Dendritic cell treated with granulocyte-macrophage colony-stimulating factor and Interleukin-4, amounts not matched to agents 40 ng/mL and 50 ng/mL, for 4 days (primary cell): ENCODE measurements around the gene UNC93B1.
A peak's percentile ranks its signal among the peaks of the same experiment; 100 is the strongest.

Experiments
- H3K27ac Mint-ChIP-seq: one replicate; pipeline ENCODE4 v1.8.0; 2022; ENCODE audit warnings: mild to moderate bottlenecking, mixed read lengths
- H3K27me3 Mint-ChIP-seq: one replicate; pipeline ENCODE4 v1.8.0; 2022; ENCODE audit warnings: mild to moderate bottlenecking, mixed read lengths
- H3K36me3 Mint-ChIP-seq: one replicate; pipeline ENCODE4 v1.8.0; 2022; ENCODE audit warnings: low read depth, mixed read lengths
- H3K4me1 Mint-ChIP-seq: one replicate; pipeline ENCODE4 v1.8.0; 2022; ENCODE audit warnings: low read depth, mixed read lengths
- H3K4me3 Mint-ChIP-seq: one replicate; pipeline ENCODE4 v1.8.0; 2022; ENCODE audit warnings: mild to moderate bottlenecking, moderate library complexity, mixed read lengths
- H3K9me3 Mint-ChIP-seq: one replicate; pipeline ENCODE4 v1.8.0; 2022; ENCODE audit warnings: mixed read lengths
- intact Hi-C: fragments of 100-400 bp; cut with micrococcal nuclease; formaldehyde crosslinking; loops from one replicate; pipeline ENCODE4 v1.15.0; 2022

The UNC93B1 gene

DNA sequence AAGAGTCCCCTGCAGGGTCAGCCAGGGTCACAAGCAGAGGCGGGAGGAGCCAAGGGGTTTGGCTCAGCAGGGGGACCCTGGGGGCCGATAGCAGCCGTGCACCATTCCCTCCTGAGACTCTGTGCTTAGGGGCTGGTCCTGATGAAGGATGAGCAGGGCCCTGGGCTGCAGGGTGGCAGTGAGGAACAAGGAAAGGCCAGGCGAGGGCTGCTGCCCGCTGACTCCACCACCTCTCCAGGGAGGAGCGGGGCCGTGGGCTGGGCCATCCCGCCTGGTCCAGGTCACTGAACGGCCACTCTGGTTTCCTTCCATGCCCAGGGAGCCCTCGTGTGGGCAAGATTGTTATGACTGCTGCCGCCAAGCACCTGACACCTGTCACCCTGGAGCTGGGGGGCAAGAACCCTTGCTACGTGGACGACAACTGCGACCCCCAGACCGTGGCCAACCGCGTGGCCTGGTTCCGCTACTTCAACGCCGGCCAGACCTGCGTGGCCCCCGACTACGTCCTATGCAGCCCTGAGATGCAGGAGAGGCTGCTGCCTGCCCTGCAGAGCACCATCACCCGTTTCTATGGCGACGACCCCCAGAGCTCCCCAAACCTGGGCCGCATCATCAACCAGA lies 17.4 kb upstream of the UNC93B1 start:
- H3K4me1 Mint-ChIP-seq: peaks cover 20% of the 10 kb centered on the region
- no peaks in the 10 kb centered on the region for H3K27me3 Mint-ChIP-seq
- H3K4me3 Mint-ChIP-seq: no peak overlapping the region
- H3K36me3 Mint-ChIP-seq: peaks cover 100% of the 10 kb centered on the region
- H3K9me3 Mint-ChIP-seq: no peaks in the 10 kb centered on the region
- H3K27ac Mint-ChIP-seq: no peak overlapping the region
- intact Hi-C loops: no loop called here

DNA sequence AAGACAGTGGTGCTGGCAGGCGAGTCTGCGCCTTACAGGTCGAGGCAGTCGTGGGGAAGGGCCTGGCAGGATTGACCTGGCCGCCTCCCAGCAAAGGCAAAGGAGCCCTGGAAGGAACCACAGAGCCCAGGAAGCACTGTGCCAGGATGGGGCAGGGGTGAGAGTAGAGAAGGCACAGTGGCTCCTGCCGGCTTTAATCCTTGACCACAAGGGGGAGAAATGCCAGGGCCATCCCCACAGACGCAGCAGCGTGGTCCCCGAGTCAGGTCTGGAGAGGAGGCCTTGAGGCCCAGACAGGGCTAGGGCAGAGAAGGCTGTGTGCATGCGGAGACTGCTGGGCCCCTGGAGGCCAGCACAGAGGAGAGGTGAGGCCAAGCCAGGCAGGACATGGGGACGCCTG lies 16.7 kb upstream of the UNC93B1 start:
- peaks cover 100% of the 10 kb centered on the region for H3K36me3 Mint-ChIP-seq
- no peak overlapping the region for H3K4me3 Mint-ChIP-seq
- H3K4me1 Mint-ChIP-seq: peaks cover 24% of the 10 kb centered on the region
- no peaks in the 10 kb centered on the region for H3K9me3 Mint-ChIP-seq
- no peak overlapping the region for H3K27ac Mint-ChIP-seq
- H3K27me3 Mint-ChIP-seq: no peaks in the 10 kb centered on the region
- intact Hi-C loops: no loop called here

DNA sequence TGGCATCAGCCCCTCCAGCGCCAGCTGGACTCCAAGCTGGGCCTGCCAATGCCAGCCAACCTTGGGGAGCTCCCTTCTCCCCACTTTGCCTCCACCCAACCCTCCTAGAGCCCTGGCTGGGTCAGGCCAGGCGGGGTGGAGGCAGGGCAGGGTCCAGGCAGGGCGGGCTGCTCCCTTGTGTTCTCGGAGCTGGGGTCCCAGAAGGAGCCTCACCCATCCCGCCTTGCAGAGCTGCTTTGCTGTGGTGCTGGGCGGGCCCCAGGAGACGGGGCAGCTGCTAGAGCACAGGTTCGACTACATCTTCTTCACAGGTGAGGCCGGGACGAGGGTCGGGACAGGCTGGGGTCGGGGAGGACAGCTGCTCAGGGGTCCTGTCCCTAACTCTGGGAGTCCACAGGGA lies 15.6 kb upstream of the UNC93B1 start:
- H3K27me3 Mint-ChIP-seq: no peaks in the 10 kb centered on the region
- no peak overlapping the region for H3K4me3 Mint-ChIP-seq
- no peak overlapping the region for H3K27ac Mint-ChIP-seq
- H3K36me3 Mint-ChIP-seq: peaks cover 100% of the 10 kb centered on the region
- intact Hi-C loops: no loop called here
- H3K9me3 Mint-ChIP-seq: no peaks in the 10 kb centered on the region
- H3K4me1 Mint-ChIP-seq: peaks cover 35% of the 10 kb centered on the region

DNA sequence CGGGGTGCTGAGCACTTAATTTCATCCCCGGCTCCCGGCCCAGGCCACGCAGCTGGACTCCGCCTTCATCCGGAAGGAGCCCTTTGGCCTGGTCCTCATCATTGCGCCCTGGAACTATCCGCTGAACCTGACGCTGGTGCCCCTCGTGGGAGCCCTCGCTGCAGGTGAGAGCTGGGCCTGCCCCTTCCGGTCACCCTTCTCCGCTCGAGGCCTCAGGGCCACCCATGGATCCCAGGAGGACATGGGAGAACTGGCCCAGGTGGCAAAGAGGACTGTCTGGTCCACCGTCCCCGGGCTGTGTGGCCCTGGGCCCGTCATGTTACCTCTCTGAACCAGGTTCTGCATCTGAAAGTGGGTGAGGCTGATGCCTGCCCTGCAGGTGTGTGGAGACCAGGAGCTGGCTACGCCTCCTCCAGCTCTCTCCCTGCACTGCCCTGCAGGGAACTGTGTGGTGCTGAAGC lies 14.9 kb upstream of the UNC93B1 start:
- peaks cover 100% of the 10 kb centered on the region for H3K36me3 Mint-ChIP-seq
- no peak overlapping the region for H3K4me3 Mint-ChIP-seq
- intact Hi-C loops: no loop called here
- H3K9me3 Mint-ChIP-seq: no peaks in the 10 kb centered on the region
- no peaks in the 10 kb centered on the region for H3K27me3 Mint-ChIP-seq
- no peak overlapping the region for H3K27ac Mint-ChIP-seq
- H3K4me1 Mint-ChIP-seq: peaks cover 42% of the 10 kb centered on the region

DNA sequence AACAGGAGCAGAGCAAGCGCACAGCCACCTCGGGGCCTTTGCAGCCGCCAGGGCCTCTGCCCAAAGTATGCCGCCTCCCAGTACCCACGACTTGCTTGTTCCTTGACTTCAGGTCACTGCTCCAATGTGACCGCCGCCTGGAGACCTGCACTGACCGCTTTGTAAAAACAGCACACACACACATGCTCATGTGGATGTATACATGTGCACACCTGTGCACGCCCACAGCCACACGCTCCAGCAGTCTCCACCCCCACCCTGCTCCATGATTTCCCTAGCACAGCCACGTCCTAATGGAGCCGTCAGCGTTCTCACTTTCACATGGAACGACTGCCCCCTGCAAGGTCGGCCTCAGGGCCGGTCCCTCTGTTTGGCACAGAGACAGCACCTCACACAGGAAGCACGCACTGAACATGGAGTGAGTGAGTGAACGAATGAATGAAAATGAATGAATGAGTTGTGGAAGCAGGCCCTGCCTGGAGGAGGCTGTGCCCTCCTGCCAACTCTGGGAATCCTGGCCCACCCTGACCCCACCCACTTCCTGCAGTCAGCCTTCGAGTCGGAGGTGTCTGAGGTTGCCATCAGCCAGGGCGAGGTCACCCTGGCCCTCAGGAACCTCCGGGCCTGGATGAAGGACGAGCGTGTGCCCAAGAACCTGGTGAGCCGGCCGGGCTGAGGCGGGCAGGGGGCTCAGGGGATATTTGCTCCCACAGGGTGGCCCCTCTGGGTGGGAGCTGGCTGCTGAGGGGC lies 14.3 kb upstream of the UNC93B1 start:
- Mint-ChIP-seq H3K27me3 (no peaks in the 10 kb centered on the region), H3K9me3 (no peaks in the 10 kb centered on the region), H3K36me3 (peaks cover 100% of the 10 kb centered on the region), H3K27ac (no peak overlapping the region), H3K4me3 (no peak overlapping the region), H3K4me1 (peaks cover 48% of the 10 kb centered on the region)
- intact Hi-C loops: no loop called here

DNA sequence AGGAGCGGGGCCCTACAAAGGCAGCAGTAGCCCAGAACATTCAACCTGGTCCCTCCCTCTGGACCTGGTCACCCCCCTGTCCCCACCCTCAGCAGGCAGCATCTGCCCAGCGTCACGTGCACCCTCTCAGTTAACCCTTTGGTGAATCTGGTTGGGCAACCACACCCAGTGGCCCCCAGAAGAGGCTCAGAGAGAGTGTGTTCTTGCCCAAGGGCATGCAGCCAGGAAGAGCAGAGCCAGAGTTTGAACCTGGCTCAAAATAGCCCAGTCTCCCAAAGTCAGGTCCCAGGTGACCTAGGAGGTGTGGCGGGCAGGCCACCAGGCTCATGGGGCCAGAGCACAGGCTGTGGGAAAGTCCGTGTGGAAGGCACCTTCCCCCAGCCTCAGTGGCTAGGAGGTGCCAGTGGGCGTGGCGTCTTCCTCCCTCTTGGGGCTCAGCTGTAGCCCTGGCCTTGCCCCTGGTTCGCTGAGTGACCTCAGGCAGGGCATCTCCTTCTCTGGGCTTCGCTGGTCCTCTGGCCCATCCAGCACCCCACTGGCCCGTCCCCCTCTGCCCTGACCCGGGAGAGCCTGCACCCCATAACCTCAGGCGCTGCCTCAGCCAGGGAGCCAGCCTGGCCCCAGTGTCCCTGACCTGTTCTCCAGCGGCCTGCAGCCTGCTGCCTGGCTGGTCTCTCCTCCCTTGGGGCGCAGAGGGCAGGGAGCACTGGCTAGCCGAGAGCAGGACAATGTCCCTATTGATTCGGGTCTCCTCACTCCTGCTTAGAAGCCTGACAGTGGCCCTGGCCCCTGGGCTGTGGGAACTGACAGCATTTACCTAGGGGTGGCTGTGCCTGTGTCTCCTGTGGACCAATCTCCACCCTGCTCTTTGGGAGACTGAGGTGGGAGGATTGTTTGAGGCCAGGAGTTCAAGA lies 13.3 kb upstream of the UNC93B1 start:
- no peaks in the 10 kb centered on the region for H3K9me3 Mint-ChIP-seq
- peaks cover 58% of the 10 kb centered on the region for H3K4me1 Mint-ChIP-seq
- peak overlapping the region; percentile 7 for H3K27ac Mint-ChIP-seq
- intact Hi-C loops: no loop called here
- peaks cover 96% of the 10 kb centered on the region for H3K36me3 Mint-ChIP-seq
- no peak overlapping the region for H3K4me3 Mint-ChIP-seq
- no peaks in the 10 kb centered on the region for H3K27me3 Mint-ChIP-seq

DNA sequence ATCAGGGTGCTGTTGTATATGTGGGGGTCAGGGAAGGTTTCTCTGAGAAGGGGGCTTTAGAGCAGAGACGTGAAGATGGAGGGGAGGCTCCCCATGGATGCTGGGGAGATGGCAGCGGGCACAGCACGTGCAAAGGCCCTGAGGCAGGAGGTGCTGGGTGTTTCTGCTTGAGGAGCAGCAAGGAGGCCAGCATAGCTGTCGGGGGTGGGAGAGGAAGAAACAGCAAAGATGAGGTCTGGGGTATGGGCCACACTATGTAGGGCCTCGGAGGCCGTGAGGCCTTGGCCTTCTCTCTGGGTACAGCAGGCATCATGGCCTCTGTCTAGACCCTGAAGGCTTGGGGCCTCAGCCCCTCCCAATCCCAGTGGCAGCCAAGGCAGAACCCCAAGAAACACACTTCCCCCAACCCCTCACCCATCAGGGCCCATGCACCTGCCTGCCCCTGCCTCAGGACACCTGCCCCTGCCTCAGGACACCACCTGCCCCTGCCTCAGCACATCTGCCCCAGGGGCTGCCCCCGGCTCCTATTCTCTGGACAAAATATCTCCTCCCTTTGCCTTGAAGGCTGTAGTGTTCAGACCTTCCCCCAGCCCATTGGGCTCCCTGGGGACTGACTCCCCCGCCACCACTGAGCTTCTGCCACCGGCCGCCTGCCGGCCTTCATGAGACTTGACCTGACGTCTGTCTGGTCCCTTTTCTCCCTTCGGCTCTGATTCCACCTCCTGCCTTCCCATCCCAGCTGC lies 12.4 kb upstream of the UNC93B1 start:
- no peaks in the 10 kb centered on the region for H3K27me3 Mint-ChIP-seq
- H3K36me3 Mint-ChIP-seq: peaks cover 87% of the 10 kb centered on the region
- intact Hi-C loops: no loop called here
- no peak overlapping the region for H3K4me3 Mint-ChIP-seq
- peaks cover 66% of the 10 kb centered on the region for H3K4me1 Mint-ChIP-seq
- H3K27ac Mint-ChIP-seq: peak overlapping the region; percentile 7
- no peaks in the 10 kb centered on the region for H3K9me3 Mint-ChIP-seq

DNA sequence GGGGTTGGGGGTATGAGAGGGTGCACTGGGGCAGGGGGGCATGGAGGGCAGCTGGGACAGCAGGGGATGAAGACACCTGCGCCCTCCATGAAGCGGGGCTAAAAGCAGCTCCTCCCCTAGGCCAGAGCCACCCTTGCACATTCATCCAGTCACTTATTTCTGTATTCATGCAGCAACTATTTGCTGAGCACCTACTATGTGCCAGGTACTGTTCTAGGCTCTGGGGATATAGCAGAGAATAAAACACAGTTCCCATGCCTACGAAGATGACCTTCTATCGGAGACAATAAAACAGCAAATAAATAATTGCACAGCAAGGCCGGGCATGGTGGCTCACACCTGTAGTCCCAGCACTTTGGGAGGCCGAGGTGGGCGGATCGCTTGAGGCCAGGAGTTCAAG lies 11.6 kb upstream of the UNC93B1 start:
- H3K4me1 Mint-ChIP-seq: peaks cover 70% of the 10 kb centered on the region

DNA sequence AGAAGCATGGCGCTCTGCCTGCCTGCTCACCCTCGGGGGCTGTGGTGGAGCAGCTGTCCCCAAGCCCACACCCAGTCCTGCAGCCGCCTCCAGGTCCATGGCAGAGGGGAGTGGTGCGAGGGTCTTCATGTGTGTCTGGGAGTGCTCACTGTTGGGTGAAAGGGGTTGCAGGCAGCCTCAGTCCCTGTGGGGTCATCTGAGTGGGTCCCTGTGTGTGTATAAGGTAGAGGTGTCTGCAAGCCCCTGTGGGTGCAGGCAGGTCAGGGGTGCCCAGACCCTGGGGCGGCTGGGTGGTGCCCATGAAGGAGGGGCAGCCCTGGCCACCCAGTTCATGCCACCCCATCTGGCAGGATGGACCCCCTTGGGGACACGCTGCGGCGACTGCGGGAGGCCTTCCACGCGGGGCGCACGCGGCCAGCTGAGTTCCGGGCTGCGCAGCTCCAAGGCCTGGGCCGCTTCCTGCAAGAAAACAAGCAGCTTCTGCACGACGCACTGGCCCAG lies 11.1 kb upstream of the UNC93B1 start:
- peak overlapping the region; percentile 99 for H3K27ac Mint-ChIP-seq
- peaks cover 71% of the 10 kb centered on the region for H3K4me1 Mint-ChIP-seq
- H3K9me3 Mint-ChIP-seq: no peaks in the 10 kb centered on the region
- intact Hi-C loops: no loop called here
- no peaks in the 10 kb centered on the region for H3K27me3 Mint-ChIP-seq
- H3K36me3 Mint-ChIP-seq: peaks cover 84% of the 10 kb centered on the region
- H3K4me3 Mint-ChIP-seq: no peak overlapping the region

More for the DNA sequence above, 11.6 kb upstream of the UNC93B1 start:
- Mint-ChIP-seq H3K4me3 (no peak overlapping the region), H3K36me3 (peaks cover 85% of the 10 kb centered on the region), H3K27me3 (no peaks in the 10 kb centered on the region), H3K9me3 (no peaks in the 10 kb centered on the region), H3K27ac (no peak overlapping the region)
- intact Hi-C loops: no loop called here

DNA sequence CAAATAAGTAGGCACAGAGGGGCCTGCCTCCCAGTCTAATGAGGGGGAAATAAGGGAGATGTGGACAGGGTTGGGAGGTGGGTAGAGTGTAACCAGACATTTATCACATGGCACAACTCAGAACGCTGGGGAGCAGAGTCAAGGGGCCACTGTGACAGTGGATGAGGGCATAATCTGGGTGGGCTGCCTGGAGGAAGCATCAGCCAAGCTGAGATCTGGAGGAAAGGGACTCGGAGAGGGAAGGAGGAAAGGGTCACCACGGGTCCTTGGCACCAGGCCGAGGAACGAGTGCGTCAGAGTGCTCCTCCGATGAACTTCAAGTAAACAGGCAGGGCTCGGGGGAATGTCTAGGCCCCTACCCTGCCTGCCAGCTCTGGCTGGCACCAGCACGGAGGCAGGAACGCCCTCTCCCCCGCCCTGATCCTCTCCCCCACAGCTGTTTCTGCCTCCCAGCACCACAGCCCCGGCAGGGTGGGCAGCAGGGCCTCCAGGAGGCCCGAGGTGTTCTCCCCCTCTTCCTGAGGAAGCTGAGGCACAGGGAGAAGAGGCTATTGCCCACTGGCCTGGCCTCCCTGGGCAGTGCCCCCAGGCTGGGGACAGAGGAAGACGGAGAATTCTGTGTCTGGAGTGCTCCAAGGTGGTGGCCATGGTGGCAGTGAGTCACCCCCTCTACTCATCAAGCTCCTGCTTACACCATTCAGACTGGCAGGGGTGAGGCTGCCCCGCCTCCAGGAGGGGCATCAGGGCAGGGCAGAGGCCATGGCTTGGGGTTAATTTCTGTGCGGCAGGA lies 10.5 kb upstream of the UNC93B1 start:
- H3K36me3 Mint-ChIP-seq: peaks cover 78% of the 10 kb centered on the region
- intact Hi-C loops: no loop called here
- H3K27ac Mint-ChIP-seq: peak overlapping the region; percentile 99
- H3K4me1 Mint-ChIP-seq: peaks cover 77% of the 10 kb centered on the region
- no peaks in the 10 kb centered on the region for H3K27me3 Mint-ChIP-seq
- H3K9me3 Mint-ChIP-seq: no peaks in the 10 kb centered on the region
- no peak overlapping the region for H3K4me3 Mint-ChIP-seq

DNA sequence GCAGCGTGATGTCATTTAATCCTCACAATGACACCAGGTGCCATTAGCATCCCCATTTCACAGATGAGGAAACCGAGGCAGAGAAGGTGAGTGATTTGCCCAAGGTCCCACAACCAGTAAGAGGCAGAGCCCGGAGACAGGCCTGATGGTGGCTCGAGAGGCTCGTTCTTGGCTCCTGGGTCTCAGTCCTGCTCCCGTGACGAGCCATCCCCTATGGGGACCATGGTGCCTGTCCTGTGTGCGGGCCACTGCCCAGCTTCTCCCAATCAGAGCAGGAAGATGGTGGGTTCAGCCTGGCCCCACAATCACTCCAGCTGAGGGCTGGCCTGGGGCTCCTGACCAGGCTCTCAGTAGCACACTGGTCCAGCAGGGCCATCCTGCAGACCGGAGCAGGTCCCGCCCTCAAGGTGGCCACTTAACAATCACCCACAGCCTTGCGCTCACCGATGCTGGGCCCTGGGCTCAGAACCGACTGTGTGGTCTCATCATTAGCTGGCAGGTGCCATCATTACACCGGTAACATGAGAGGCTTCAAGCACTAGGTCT lies 9.8 kb upstream of the UNC93B1 start:
- H3K4me3 Mint-ChIP-seq: no peak overlapping the region
- no peaks in the 10 kb centered on the region for H3K9me3 Mint-ChIP-seq
- H3K4me1 Mint-ChIP-seq: peaks cover 84% of the 10 kb centered on the region
- H3K36me3 Mint-ChIP-seq: peaks cover 71% of the 10 kb centered on the region
- no peaks in the 10 kb centered on the region for H3K27me3 Mint-ChIP-seq
- intact Hi-C loops: no loop called here
- H3K27ac Mint-ChIP-seq: peak overlapping the region; percentile 99

DNA sequence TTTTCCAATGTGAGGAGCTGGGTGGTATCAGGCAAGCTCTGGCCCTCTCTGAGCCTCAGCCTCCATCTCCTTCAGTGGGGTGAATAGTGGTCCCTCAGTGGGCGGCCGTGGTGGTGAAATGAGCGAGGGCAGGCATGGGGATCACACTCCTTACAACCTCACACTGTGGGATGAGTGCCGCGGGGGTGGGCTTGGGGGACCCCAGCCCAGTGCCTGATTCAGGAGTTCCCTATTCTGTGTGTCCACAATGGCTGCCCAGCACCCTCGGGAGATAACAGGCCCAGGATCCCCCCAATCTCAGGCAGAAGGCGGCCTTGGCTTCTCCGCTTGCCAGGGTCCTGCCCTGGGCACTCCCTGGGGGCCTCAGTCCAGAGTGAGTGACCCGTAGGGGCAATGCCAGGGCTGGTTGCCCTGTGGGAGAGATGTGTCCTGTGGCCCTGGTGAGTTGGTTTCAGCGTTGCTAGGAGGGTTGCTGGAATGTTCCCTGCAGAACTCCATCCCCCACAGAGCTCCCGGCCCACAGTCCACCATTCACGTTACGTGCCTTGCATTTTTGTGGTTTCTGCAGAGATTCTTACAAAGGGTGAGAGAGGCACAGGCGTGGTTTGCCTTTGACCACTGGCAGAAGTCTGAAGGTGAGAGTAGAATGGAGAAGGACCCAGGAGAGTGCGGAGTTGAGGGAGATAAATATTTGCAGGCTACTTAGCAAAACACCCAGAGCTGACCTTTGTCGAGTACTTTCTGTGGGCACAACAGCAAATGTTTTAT lies 9.1 kb upstream of the UNC93B1 start:
- Mint-ChIP-seq H3K9me3 (no peaks in the 10 kb centered on the region), H3K4me1 (peaks cover 87% of the 10 kb centered on the region), H3K36me3 (peaks cover 65% of the 10 kb centered on the region), H3K27ac (peak overlapping the region; percentile 99), H3K4me3 (no peak overlapping the region), H3K27me3 (no peaks in the 10 kb centered on the region)
- intact Hi-C loops: no loop called here
